Hepatocyte (in vitro differentiated cells): ENCODE measurements around the gene RPH3AL. TPM values are rescaled to one million over a fixed set of nuclear protein-coding genes. Genes with fewer than 3 reads are reported as not detected.
A peak's percentile ranks its signal among the peaks of the same experiment; 100 is the strongest.

ENCODE experiments used
- DNase-seq: peaks from one replicate; pipeline ENCODE4 v3.0.0-alpha.2; 2016; ENCODE audit warnings: low spot score
- H2AFZ ChIP-seq: fragments of 200-600 bp; sonication (generic); 2 replicates; pipeline ENCODE4 v1.6.0; 2016; ENCODE audit warnings: antibody characterized with exemption, mild to moderate bottlenecking
- H3K27ac ChIP-seq: fragments of 200-600 bp; sonication (generic); 2 replicates; pipeline ENCODE4 v1.5.1; 2016; ENCODE audit warnings: mild to moderate bottlenecking
- H3K27me3 ChIP-seq: fragments of 200-600 bp; sonication (generic); 2 replicates; pipeline ENCODE4 v1.6.1; 2016
- H3K36me3 ChIP-seq: fragments of 200-600 bp; sonication (generic); replicated peaks from 2 replicates; pipeline ENCODE4 v1.5.1; 2016; ENCODE audit warnings: low read depth; ENCODE audit not compliant: insufficient read depth
- H3K4me1 ChIP-seq: fragments of 200-600 bp; sonication (generic); 2 replicates; pipeline ENCODE4 v1.5.1; 2016; ENCODE audit warnings: mild to moderate bottlenecking, moderate library complexity; ENCODE audit not compliant: insufficient read depth
- H3K4me2 ChIP-seq: fragments of 200-600 bp; sonication (generic); 2 replicates; pipeline ENCODE4 v1.6.0; 2016
- H3K4me3 ChIP-seq: fragments of 200-600 bp; sonication (generic); 2 replicates; pipeline ENCODE4 v1.5.1; 2016; ENCODE audit warnings: mild to moderate bottlenecking
- H3K79me2 ChIP-seq: fragments of 200-600 bp; sonication (generic); 2 replicates; pipeline ENCODE4 v1.6.0; 2017; ENCODE audit warnings: mild to moderate bottlenecking
- H3K9me2 ChIP-seq: fragments of 200-600 bp; sonication (generic); replicated peaks from 2 replicates; pipeline ENCODE4 v1.6.0; 2017; ENCODE audit warnings: mild to moderate bottlenecking; ENCODE audit not compliant: insufficient read depth
- H3K9me3 ChIP-seq: fragments of 200-600 bp; sonication (generic); 2 replicates; pipeline ENCODE4 v1.5.1; 2016; ENCODE audit warnings: low read depth, mild to moderate bottlenecking
- H4K20me1 ChIP-seq: fragments of 200-600 bp; sonication (generic); 2 replicates; pipeline ENCODE4 v1.6.0; 2016; ENCODE audit warnings: mild to moderate bottlenecking; ENCODE audit not compliant: insufficient read depth, poor library complexity, severe bottlenecking
- EZH2 ChIP-seq: fragments of 200-600 bp; sonication (generic); IDR thresholded peaks from 2 replicates; pipeline ENCODE4 v1.6.1; 2016; ENCODE audit warnings: antibody characterized with exemption, mild to moderate bottlenecking, borderline replicate concordance
- EZH2phosphoT487 ChIP-seq: fragments of 200-600 bp; sonication (generic); IDR thresholded peaks from one replicate; pipeline ENCODE4 v1.6.1; 2018; ENCODE audit warnings: antibody characterized with exemption, mild to moderate bottlenecking, low read depth, moderate library complexity; ENCODE audit not compliant: unreplicated experiment, severe bottlenecking
- WGBS: methylation state at CpG from one replicate; pipeline ENCODE4 v1.1.6; 2016; ENCODE audit warnings: low lambda C conversion rate; ENCODE audit errors: missing lambda C conversion rate; 5-methylcytosine and 5-hydroxymethylcytosine counted together
- polyA plus RNA-seq: library from polyadenylated mRNA; unstranded; fragments of >200 nt; fragmentation: Nextera tagmentation; extraction: Ambion mirVana; gene quantifications from 2 replicates; pipeline ENCODE4 v1.2.1, GENCODE V29; 2016
- total RNA-seq: library from RNA; depleted of rRNA; stranded (reverse); fragments of >200 nt; gene quantifications from 2 replicates; pipeline ENCODE4 v1.2.3, GENCODE V29; 2014
- TF ChIP-seq, protein P1 (sequence below): fragments of 200-600 bp; sonication (generic); IDR thresholded peaks from 2 replicates; pipeline ENCODE4 v1.5.1; 2016; ENCODE audit warnings: antibody characterized with exemption, mild to moderate bottlenecking; ENCODE audit not compliant: poor library complexity

The RPH3AL gene
- total and polyA plus RNA-seq, 2 experiments from 2014 or later, result 7.0 to 7.6 TPM

DNA sequence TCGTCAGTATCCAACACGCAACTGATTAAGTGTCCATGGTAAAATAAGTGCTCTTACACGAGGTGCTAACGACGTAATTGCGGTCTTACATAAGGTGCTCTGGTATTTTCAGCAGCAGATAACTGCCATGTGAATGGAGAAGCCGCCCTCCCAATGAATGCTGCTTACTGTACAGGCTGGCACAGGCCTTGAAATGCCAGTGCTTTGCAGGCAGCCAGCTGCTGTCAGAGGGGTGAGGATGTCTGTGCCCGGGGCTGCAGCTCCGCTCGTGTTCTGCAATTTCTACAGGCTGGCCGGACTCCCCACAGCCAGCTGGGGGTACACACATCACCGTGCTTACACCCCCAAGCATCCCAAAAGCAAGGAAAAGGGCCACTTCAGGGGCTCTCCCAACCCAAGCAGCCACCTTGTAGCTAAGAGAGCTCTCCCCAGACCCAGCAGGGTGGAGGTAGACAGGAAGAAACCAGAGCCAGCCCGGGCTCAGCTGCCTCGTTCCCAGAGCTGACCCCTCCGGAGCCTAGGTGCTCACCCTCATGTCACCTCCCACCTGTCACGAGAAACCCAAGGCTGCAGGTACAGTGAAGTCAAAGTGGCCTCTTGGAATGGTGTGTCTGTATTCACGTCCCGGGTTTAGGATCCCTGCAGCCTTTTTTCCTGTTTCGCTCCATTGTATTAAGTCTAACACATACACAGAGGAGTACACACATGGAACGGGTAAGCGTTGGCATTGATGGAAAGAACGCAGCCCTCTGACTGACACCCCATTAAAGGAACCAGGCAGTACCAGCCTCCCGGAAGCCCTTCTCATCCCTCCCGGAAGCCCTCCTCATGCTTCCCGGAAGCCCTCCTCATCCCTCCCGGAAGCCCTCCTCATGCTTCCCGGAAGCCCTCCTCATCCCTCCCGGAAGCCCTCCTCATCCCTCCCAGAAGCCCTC is 27.2 kb upstream of the RPH3AL start:
- no peak overlapping the region for H3K4me2 ChIP-seq
- H3K36me3 ChIP-seq, result no peaks in the 10 kb centered on the region
- peaks cover 29% of the 10 kb centered on the region for H3K4me1 ChIP-seq
- WGBS, result 94% methylated on average over 22 of the region's 28 CpGs
- no peak overlapping the region for H2AFZ ChIP-seq
- H3K4me3 ChIP-seq, result no peak overlapping the region
- H3K9me2 ChIP-seq, result no peaks in the 10 kb centered on the region
- no peak overlapping the region for H3K27ac ChIP-seq
- H4K20me1 ChIP-seq, result no peaks in the 10 kb centered on the region
- H3K27me3 ChIP-seq, result no peaks in the 10 kb centered on the region
- no peaks in the 10 kb centered on the region for H3K9me3 ChIP-seq
- no peaks in the 10 kb centered on the region for H3K79me2 ChIP-seq
- TF ChIP-seq, protein P1, sequence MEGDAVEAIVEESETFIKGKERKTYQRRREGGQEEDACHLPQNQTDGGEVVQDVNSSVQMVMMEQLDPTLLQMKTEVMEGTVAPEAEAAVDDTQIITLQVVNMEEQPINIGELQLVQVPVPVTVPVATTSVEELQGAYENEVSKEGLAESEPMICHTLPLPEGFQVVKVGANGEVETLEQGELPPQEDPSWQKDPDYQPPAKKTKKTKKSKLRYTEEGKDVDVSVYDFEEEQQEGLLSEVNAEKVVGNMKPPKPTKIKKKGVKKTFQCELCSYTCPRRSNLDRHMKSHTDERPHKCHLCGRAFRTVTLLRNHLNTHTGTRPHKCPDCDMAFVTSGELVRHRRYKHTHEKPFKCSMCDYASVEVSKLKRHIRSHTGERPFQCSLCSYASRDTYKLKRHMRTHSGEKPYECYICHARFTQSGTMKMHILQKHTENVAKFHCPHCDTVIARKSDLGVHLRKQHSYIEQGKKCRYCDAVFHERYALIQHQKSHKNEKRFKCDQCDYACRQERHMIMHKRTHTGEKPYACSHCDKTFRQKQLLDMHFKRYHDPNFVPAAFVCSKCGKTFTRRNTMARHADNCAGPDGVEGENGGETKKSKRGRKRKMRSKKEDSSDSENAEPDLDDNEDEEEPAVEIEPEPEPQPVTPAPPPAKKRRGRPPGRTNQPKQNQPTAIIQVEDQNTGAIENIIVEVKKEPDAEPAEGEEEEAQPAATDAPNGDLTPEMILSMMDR, result no peak
- TF ChIP-seq EZH2phosphoT487 (no peak), EZH2 (no peak)
- DNase-seq, result no peak

DNA sequence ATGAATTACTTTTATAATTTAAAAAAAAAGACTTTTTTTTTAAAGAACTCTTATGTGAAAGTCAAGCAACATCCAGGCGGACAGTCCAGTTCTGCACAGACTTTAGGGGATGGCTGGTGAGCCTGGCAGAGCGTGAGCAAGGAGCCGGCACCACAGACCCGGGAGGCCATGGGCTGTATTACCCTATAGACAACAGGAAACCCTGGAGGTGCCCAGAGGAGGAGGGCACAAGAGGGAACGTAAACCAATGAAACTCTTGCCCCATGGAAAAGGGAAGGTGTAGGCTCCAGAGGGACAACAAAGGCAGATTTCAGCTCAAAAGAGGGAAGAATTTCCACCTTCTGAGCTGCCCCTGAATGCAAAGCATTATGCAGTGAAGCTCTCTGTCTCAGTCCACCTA is 25.5 kb upstream of the RPH3AL start:
- DNase-seq, result no peak
- 88% methylated on average over 5 of the region's 5 CpGs for WGBS
- Histone ChIP-seq H3K9me2 (no peaks in the 10 kb centered on the region), H3K4me3 (no peak overlapping the region), H2AFZ (no peak overlapping the region), H3K4me2 (no peak overlapping the region), H3K27me3 (no peaks in the 10 kb centered on the region), H3K36me3 (no peaks in the 10 kb centered on the region), H3K79me2 (no peaks in the 10 kb centered on the region), H3K9me3 (no peaks in the 10 kb centered on the region), H3K27ac (no peak overlapping the region), H3K4me1 (peaks cover 22% of the 10 kb centered on the region), H4K20me1 (no peaks in the 10 kb centered on the region)
- TF ChIP-seq EZH2phosphoT487, result no peak
- TF ChIP-seq, protein P1, result no peak
- TF ChIP-seq EZH2, result no peak

DNA sequence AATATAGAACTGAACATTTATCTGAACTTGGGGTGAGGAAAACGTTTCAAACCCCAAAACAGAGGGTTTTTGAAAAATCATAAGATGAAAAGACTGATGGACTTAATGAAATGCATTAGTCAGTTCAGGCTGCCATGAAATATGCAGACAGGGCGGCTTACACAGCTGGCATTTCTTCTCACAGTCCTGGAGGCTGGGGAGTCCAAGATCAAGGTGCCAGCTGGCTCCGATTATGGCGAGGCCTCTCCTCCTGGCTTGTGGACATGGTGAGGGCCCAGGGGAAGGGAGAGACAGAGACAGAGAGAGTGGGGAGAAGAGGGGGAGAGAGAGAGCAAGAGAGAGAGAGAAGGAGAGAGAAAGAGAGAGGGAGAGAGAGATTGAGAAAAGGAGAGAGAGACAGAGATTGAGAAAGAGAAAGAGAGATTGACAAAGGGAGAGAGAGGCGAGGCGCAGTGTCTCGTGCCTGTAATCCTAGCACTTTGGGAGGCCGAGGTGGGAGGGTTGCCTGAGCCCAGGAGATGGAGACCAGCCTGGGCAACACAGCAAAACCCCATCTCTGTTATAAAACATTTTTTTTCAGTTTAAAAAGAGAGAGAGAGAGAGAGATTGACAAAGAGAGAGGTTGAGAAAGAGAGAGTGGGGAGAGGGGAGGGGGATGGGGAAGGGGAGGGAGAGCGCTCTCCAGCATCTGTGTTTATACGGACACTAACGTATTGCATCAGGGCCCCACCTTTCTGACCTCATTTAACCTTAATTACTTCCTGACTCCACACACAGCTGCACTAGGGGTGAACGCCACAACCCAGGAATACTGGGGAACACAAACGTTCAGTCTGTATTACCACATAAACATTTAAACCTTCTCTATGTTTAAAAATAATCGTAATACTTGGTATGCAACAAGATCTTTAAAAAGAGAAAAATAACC is 24.6 kb upstream of the RPH3AL start:
- no peaks in the 10 kb centered on the region for H3K79me2 ChIP-seq
- no peaks in the 10 kb centered on the region for H3K36me3 ChIP-seq
- no peaks in the 10 kb centered on the region for H3K9me3 ChIP-seq
- TF ChIP-seq EZH2, result no peak
- no peak for TF ChIP-seq EZH2phosphoT487
- TF ChIP-seq, protein P1, result no peak
- H3K27me3 ChIP-seq, result no peaks in the 10 kb centered on the region
- H4K20me1 ChIP-seq, result no peaks in the 10 kb centered on the region
- H3K4me3 ChIP-seq, result no peak overlapping the region
- WGBS, result 56% methylated on average over 13 of the region's 14 CpGs
- H3K4me1 ChIP-seq, result peaks cover 14% of the 10 kb centered on the region
- H2AFZ ChIP-seq, result no peak overlapping the region
- H3K9me2 ChIP-seq, result no peaks in the 10 kb centered on the region
- DNase-seq, result no peak
- H3K27ac ChIP-seq, result peak overlapping the region; percentile 41
- no peak overlapping the region for H3K4me2 ChIP-seq
